Measurements from ENCODE around the gene SELENOW.
"Not testable (repeated sequence)": the region's sequence is repeated elsewhere in the genome, so short reads cannot be mapped to it uniquely, and the experiment has no call there.

SELENOW gene

DNA sequence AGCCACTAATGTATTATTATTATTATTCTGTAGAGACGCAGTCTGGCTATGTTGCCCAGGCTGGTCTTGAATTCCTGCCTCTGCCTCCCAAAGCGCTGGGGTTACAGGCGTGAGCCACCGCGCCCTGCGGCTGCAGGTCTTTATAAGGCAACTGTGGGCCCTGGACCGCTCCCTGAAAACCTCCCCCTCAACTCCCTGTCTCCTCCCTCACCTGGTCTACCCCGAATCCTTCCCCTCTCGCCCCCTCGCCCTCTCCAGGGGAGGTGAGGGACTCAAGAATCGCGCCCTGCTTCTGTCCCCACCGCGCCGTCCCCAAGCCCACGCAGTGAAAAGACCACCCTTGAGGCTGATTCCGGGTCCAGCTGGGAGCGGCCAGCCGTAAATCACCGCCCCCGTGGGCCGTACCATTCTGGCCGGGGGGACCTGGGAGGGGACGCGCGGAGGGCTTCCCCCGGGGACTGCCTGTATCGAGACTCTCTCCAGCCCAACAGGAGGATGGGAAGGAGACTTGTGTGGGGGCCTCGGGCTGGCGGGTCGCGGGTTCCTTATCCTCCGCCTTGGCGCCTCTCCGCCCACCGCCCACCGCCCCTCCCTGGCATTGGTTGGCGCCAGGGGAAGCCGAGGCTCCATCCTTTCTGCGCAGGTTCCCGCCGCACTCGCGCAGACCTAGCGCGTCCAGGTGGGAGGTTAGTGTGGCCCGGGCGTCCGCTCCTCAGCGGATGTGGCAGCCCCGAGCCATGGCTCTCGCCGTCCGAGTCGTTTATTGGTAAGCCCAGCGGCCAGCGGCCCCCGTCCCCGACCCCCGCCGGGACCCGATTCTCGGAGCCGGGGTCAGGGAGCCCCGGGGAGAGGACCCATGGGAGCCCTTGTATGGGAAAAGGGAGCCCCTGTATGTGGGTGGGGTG, at the start of gene SELENOW:
TSS of gene SELENOW (plus strand) at position 655 of the 905 bp plus-strand sequence. CDS start at position 738, 83 bp downstream.
- peak; percentile 60 for DNase-seq

GRCh38 chr19:47729468-47729798, 49.1 kb upstream of the SELENOW start:
- DNase-seq: peak; percentile 93

DNA sequence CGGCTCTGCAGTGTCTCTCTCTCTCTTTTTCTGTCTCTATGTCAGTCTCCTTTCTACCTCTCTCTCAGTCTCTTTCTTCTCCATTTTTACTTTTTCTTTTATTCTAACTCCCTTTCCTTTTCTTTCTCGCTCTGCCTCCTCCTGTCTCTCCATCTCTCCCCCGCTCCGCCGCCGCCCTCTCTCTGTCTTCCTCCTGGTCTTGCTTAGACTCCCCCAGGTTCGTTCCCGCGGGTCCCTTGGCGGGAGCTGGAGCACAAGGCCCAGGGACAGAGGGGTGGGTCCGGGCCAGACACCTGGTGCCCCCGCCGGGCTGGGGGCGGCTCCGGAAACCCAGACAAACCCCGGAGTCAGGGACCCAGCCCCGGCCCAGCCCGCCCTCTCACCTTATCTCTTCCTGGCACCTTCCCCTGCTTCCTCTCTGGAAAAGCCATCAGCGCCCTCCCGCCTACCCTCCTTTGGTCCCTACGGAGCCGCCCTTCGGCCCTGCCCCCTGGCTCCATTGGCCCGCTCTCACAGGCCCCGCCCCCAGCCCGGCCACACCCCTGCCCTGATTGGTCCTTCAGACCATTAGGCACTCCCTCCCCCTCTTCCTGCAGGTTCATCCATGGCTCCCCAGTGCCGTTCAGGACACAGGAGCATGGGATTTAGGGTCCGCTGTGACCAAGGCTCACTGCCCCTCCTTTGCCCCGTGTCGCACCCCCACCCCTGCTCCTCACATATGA, 48.5 kb upstream of the SELENOW start:
- peak; percentile 12 for DNase-seq

GRCh38 chr19:47730521-47730889, 48.0 kb upstream of the SELENOW start:
- no peak for DNase-seq

GRCh38 chr19:47730910-47731309, 47.6 kb upstream of the SELENOW start:
- DNase-seq: no peak

DNA sequence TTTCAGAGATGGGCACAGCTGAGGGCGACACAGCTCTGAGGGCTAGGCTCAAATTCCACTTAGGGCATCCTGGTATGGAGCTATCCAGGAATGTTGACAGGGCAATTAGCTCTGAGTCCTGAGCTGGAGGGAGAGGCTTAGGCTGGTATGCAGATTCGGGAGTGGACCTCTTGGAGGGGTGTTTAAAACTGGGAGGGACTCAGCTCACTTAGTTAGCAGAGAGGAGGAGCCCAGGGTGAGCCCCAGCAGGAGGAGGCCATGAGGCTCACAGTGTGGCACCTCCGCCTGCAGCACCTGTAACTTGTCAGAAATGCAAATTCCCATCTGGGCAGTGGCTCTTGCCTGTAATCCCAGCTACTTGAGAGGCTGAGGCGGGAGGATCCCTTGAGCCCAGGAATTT, 43.4 kb upstream of the SELENOW start:
- no peak for DNase-seq

GRCh38 chr19:47740866-47741519, 37.5 kb upstream of the SELENOW start:
- DNase-seq: no peak

DNA sequence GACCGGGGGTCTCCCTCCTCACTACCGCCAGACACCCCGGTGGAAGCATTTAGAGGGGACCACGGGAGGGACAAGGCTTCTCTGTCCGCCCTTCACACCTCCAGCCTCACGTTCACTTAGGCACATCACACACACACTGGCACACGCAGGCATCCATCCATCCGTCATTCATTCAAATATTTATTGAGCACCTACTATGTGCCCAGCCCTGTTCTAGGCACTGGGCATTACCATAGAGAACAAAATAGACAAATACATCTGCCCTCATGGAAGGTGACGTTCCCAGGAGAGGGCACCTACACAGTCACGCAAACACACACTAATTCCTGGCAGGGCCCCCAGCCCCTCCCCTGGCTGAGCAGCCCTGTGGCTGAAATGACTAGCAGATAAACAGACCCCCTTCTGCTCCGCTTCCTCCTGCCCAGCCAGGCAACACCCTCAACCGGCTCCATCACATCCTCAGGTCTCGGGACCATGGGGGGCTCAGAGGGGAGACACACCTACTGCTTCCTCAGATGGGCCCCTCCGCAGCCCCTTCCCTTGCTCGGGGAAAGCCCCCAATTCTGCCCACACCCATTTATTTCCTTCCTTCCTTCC, 36.9 kb upstream of the SELENOW start:
- no peak for DNase-seq

DNA sequence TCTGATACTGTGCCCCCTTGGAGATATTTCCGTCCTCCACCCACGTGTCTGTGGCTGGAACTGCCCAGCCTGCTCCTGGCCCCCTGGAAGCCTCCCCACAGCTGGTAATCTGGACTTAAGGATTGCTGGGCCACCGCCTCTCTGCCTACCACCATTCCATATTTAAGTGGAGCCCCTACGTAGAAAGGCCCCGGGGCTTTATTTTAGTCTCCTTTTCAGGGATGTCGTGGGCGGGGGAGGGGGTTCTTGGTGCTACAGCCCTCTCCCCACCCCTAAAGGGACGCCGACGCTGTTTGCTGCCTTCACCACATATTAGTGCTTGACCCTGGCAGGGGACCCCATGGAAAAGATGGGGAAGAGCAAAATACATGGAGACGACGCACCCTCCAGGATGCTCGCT, 35.9 kb upstream of the SELENOW start:
- DNase-seq: no peak

DNA sequence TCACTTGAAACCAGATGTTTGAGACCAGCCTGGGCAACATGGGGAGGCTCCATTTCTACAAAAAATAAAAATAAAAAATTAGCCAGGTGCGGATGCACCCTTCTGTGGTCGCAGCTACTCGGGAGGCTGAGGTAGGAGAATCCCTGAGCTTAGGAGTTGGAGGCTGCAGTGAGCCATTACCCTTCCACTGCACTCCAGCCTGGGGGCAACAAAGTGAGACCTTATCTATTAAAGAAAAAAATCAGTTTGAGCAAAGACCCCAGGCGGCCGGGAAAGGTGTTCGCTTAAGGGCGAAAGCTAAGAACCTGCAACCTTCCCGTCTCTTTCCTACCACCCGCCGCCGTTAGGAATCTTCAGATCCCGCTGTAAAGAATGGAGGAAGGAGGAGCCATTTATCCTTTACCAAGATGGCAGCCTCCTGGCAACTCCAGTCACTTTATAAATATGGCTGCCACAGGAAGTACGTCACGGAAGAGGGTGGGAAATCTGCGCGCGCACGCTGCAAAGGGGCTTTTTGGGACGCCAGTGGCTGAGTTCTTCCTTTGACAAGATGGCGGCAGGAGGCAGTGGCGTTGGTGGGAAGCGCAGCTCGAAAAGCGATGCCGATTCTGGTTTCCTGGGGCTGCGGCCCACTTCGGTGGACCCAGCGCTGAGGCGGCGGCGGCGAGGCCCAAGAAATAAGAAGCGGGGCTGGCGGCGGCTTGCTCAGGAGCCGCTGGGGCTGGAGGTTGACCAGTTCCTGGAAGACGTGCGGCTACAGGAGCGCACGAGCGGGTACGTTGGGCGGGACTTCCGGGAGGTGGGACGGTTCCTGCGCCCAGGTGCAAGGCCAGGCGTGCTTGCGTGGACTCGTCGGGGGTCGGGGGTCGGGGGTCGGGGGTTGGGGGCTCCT, 33.2 kb upstream of the SELENOW start, which contains the start of gene NOP53:
TSS of gene NOP53 (plus strand) at position 537 of the 892 bp plus-strand sequence. CDS start at position 551, 14 bp downstream.
- peak; percentile 90 for DNase-seq

DNA sequence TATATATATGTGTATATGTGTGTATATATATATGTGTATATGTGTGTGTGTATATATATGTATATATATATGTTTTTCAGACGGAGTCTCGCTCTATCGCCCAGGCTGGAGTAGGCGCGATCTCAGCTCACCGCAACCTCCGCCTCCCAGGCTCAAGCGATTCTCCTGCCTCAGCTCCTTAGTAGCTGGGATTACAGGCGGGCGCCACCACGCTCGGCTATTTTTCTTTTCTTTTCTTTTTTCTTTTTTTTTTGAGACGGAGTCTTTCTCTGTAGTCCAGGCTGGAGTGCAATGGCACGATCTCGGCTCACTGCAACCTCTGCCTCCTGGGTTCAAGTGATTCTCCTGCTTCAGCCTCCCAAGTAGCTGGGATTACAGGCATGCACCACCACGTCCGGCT, 32.4 kb upstream of the SELENOW start:
- DNase-seq: not testable (repeated sequence)

DNA sequence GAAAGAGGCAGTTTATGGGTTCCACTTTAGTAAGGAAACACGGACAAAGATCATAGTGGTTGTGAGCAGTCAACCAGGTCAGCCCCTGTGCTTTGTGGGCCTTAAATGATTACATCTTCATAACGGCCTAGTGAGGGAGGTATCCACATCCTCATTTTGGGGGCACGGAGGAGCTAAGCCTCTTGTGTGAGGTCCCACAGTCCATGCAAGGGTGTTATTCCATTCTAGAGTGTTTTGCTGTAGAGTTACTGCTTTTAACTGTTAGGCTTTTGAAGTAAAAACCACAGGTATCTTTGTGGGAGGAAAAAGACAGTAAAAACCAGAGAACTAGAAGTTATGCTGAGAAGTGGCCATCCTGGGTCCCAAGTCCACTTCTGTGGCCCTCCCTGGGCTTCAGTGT, 29.2 kb upstream of the SELENOW start:
- no peak for DNase-seq

GRCh38 chr19:47750752-47751151, 27.8 kb upstream of the SELENOW start:
- DNase-seq: no peak

- no peak for DNase-seq
Measured at GRCh38 chr19:47752440-47753211, 25.9 kb upstream of the SELENOW start.

GRCh38 chr19:47754206-47755064, 24.1 kb upstream of the SELENOW start:
- no peak for DNase-seq

- no peak for DNase-seq
Measured at GRCh38 chr19:47755065-47755761, 23.3 kb upstream of the SELENOW start.

GRCh38 chr19:47755762-47756626, 22.5 kb upstream of the SELENOW start:
- DNase-seq: no peak

- DNase-seq: no peak
Measured at GRCh38 chr19:47756627-47756929, 21.9 kb upstream of the SELENOW start.
